Duodenal mucosa (tissue), 2 donors: ENCODE measurements around the gene CNTNAP2.

Experiments used
- H3K27ac ChIP-seq: one replicate; pipeline ENCODE4 v1.7.0; 2013; ENCODE audit warnings: low read depth, low read length
- H3K27me3 ChIP-seq, 2 donors: one replicate each; pipeline ENCODE4 v1.7.0; 2013; ENCODE audit warnings: low read length in 2 of 2, control low read depth in 1 of 2; ENCODE audit not compliant: insufficient read depth in 2 of 2, control insufficient read depth in 1 of 2
- H3K36me3 ChIP-seq, 2 donors: one replicate each; pipeline ENCODE4 v1.7.0; 2013; ENCODE audit warnings: low read length in 2 of 2, control low read depth in 1 of 2; ENCODE audit not compliant: insufficient read depth in 2 of 2, control insufficient read depth in 1 of 2
- H3K4me1 ChIP-seq, 2 donors: one replicate each; pipeline ENCODE4 v1.7.0; 2013; ENCODE audit warnings: low read length in 2 of 2, control low read depth in 1 of 2; ENCODE audit not compliant: insufficient read depth in 2 of 2, control insufficient read depth in 1 of 2
- H3K4me3 ChIP-seq, 2 donors: one replicate each; pipeline ENCODE4 v1.7.0; 2013; ENCODE audit warnings: low read length in 2 of 2, low read depth in 1 of 2
- H3K9ac ChIP-seq, 2 donors: one replicate each; pipeline ENCODE4 v1.7.0; 2013; ENCODE audit warnings: low read length in 2 of 2, low read depth in 1 of 2
- H3K9me3 ChIP-seq, 2 donors: one replicate each; pipeline ENCODE4 v1.7.0; 2013; ENCODE audit warnings: low read length in 2 of 2, control low read depth in 1 of 2; ENCODE audit not compliant: control insufficient read depth in 1 of 2

CNTNAP2 gene

DNA sequence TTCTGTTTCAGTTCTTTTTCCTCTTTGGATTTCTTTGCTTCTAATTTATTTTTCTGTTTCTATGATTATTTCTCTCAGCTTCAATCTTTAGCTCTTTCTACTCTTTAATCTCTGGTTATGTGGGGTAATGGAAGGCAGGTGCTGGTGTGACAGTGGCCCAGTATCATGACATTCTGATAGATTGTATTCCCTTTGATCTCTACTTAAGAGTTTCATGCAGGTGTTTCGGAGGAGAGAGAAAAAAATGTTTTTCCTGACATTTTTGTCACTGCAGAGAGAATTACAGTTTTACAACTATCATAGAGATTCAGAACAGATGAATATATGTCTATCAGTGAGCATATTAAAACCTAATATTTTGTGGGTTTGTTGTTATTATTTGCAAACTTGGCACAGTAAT is 524.9 kb downstream of the CNTNAP2 start:
- H3K27ac ChIP-seq, result no peak overlapping the region
- no peaks in the 10 kb centered on the region for H3K4me1 ChIP-seq
- H3K27me3 ChIP-seq, result no peaks in the 10 kb centered on the region
- H3K9me3 ChIP-seq, result peaks cover 0 to 4% of the 10 kb centered on the region in 2 donors
- H3K9ac ChIP-seq, result no peak overlapping the region
- no peaks in the 10 kb centered on the region for H3K36me3 ChIP-seq
- H3K4me3 ChIP-seq, result no peak overlapping the region

DNA sequence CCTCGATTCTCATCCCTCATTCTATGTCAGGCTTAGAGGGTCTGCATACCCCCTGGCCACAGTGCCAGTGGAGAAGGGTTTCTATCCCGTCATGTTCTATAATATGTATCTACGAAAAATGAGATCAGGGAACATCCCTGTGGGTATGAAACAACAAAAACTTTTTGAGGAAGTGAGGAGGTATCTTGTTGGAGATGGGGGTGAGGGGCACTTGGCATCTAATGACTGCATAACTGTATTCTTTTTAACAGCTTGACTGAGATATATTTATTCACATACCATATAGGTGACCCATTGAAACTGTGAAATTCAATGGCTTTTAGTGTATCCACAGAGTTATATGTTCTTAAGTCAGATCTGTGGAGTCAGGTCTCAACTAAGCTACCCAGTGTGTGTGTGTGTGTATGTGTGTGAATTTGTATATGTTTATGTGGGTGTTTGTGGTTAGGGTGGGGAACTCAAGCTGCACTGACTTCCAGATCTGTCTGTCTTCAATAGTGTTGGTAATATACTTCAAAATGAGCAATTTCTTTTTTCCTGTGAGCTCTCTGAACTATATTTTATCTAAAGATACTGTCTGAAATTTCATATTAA is 528.9 kb downstream of the CNTNAP2 start:
- Histone ChIP-seq H3K36me3 (no peaks in the 10 kb centered on the region), H3K9ac (no peak overlapping the region), H3K27ac (no peak overlapping the region), H3K4me3 (no peak overlapping the region), H3K27me3 (no peaks in the 10 kb centered on the region), H3K4me1 (no peaks in the 10 kb centered on the region), H3K9me3 (peaks cover 0 to 4% of the 10 kb centered on the region in 2 donors)

DNA sequence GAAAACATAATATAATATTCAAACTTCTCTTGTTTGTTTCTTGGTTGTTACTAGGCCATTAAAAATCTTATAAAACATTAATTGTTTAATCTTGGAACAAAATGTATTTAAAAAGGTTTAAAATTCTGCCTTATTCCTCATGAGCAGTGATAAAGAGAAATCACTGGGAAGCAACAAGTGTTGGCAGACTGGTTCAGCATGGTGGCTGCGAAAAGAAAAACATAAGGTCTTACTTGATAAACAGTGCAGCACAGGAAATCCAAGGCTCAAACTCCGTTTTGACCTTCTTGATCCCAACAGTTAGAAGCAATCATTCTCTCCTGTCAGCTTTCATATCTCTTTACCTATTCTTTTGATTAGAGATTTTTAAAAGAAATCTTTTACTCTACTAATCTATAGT is 530.8 kb downstream of the CNTNAP2 start:
- Histone ChIP-seq H3K4me3 (no peak overlapping the region), H3K4me1 (no peaks in the 10 kb centered on the region), H3K27me3 (no peaks in the 10 kb centered on the region), H3K36me3 (no peaks in the 10 kb centered on the region), H3K9me3 (peaks cover 0 to 4% of the 10 kb centered on the region in 2 donors), H3K9ac (no peak overlapping the region), H3K27ac (no peak overlapping the region)

DNA sequence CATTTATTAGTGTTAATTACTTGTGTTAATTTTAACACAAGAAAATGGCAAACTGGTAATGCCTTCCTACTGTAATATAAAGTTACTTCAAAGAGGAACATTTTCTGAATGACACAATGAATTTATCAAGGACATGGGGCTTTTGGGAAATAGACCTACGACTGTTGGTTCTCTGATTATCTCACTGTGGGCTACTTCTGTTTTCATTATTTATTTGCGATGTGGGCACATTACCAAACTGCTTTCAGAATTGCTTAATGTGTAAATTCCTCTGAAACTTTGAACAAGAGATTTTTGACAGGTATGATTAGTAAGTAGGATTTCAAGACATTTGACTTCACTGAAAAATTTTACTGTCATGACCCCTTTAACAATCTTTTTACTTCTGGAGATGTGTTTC is 535.6 kb downstream of the CNTNAP2 start:
- Histone ChIP-seq H3K4me3 (no peak overlapping the region), H3K9me3 (no peaks in the 10 kb centered on the region), H3K36me3 (no peaks in the 10 kb centered on the region), H3K9ac (no peak overlapping the region), H3K27me3 (no peaks in the 10 kb centered on the region), H3K27ac (no peak overlapping the region), H3K4me1 (no peaks in the 10 kb centered on the region)

DNA sequence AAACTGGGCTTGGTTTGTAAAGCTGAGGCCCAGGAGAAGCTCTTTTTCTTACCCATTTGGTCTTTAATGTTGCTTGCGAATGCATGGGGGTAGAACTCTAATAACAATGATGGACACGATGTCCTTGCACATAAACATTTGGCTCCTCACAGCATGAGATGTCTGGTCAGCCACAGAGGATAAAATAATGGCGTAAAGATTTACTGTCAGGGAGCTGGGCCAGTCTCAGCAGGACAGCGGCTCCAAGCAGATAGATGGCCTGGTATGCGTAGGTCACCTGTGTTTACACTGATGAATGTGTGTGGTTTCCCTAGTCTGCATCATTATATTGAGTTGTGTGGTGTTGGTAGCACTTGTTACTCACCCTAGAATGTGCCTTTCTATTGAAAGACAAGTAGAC is 537.4 kb downstream of the CNTNAP2 start:
- Histone ChIP-seq H3K9me3 (no peaks in the 10 kb centered on the region), H3K4me3 (no peak overlapping the region), H3K9ac (no peak overlapping the region), H3K27ac (no peak overlapping the region), H3K36me3 (no peaks in the 10 kb centered on the region), H3K4me1 (no peaks in the 10 kb centered on the region), H3K27me3 (no peaks in the 10 kb centered on the region)

DNA sequence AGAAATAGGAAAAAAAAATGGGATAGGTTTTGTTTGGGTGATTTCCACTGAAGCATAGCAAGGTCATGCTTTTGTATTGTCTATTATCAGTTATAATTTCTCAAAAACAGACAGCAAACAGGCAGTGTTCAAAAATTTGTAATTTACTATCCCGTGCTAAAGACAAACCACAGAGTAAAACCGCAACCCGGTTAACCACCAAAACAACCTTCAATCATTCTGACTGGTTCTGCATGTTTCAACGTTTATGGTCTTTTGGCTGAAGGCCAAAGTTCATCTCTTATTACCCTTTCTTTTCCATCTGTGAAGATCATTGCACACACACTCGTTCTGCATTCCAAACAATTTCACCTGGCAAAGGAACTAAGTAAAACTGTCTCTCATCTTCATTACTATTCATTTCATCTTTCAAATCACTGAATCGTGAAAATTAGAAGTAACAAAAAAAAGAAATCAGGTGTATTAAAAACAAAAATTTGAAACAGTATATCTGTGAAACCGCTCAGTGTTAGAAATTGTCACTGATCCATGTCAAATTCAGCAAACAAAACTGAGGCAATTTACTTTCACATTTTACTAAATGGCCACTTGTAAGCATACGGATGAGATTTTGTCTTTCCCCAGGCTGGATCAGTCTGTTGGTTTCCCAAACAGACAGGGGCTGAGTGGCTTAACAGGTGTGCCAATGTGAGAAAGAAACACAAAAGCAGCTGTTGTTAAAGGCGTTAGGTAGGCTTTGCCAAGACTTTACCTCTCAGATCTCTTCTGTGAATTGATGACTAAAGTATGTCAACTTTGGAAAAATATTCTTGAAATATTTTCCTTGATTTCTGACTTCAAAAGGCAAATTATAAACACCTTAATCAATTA is 539.6 kb downstream of the CNTNAP2 start:
- no peaks in the 10 kb centered on the region for H3K4me1 ChIP-seq
- no peaks in the 10 kb centered on the region for H3K9me3 ChIP-seq
- no peaks in the 10 kb centered on the region for H3K36me3 ChIP-seq
- no peaks in the 10 kb centered on the region for H3K27me3 ChIP-seq
- H3K4me3 ChIP-seq, result no peak overlapping the region
- H3K9ac ChIP-seq, result no peak overlapping the region
- H3K27ac ChIP-seq, result no peak overlapping the region

DNA sequence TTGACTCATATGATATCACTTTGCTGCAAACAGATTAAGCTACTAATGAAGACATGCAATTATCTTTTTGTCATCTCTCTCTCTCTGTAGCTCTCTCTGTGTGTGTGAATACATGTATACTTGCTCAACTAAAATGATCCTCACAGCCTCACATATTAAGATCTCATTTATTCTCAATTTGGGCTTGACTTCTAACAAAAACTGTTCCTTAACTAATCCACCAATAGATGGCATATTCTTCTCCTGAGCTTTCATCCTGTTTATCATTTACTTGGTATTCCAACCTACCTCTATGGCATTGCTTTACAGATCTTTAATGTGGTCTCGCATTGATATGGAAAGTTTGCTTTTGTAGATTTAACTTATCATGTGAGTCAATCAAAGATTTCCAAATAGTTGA is 540.4 kb downstream of the CNTNAP2 start:
- Histone ChIP-seq H3K9ac (no peak overlapping the region), H3K4me1 (no peaks in the 10 kb centered on the region), H3K27ac (no peak overlapping the region), H3K27me3 (no peaks in the 10 kb centered on the region), H3K36me3 (no peaks in the 10 kb centered on the region), H3K9me3 (no peaks in the 10 kb centered on the region), H3K4me3 (no peak overlapping the region)

DNA sequence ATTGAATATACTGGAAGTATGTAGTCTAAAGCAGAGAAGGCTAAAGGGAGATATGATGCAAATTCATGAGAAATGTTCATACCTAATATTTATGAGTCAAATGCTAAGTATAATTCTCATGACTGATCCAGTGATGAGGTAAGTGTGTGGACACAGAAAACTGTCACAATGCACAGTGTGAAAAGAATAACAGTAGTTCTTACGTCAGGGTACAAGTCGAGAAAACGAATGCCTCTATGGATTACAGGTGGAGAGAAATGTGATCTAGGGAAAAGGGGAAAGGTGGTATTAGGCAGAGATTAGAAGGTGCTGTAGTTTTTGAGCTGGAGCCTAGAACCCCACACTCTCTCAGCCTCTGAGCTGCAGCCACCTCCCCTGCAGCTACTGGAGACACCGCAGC is 542.0 kb downstream of the CNTNAP2 start:
- Histone ChIP-seq H3K27me3 (no peaks in the 10 kb centered on the region), H3K9ac (no peak overlapping the region), H3K4me3 (no peak overlapping the region), H3K36me3 (no peaks in the 10 kb centered on the region), H3K9me3 (no peaks in the 10 kb centered on the region), H3K4me1 (no peaks in the 10 kb centered on the region), H3K27ac (no peak overlapping the region)

DNA sequence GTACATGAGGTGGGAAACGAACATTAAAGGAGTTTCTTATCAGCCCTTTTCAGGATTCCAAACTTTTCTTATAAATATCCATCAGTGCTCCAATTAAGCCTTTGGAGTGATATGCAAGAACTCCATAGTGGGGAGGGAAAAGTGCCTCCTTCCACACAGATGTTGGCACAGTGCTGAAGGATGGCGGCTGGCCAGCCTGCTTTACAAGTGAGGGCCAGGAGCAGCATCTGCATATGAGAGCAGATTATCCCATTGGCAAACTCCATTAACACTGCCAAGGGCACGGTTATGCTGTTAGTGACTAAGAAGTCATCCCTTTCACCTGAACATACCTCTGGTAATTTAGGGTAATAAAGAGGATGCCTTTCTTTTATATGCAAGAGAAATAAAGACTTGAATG is 543.1 kb downstream of the CNTNAP2 start:
- no peaks in the 10 kb centered on the region for H3K4me1 ChIP-seq
- H3K9me3 ChIP-seq, result no peaks in the 10 kb centered on the region
- H3K9ac ChIP-seq, result no peak overlapping the region
- no peaks in the 10 kb centered on the region for H3K27me3 ChIP-seq
- no peak overlapping the region for H3K27ac ChIP-seq
- no peak overlapping the region for H3K4me3 ChIP-seq
- no peaks in the 10 kb centered on the region for H3K36me3 ChIP-seq

DNA sequence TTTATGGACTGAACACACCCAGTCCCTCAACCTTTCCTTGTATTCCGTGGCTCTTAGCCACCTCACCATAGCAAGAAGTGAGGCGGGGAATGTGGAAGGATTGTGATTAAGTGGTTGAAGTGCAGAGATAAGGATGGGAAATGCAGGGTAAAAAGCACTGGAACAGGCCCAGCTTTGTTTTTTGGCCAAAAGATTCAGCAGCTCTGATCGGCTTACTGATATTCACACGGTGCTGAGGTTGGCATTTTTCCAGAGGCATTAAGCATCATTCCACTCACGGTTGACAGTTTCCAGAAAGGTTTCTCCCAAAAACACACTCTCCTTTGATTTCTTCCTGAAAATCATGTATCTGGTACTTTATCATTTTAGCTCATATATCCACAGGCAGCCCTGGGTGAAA is 544.2 kb downstream of the CNTNAP2 start:
- Histone ChIP-seq H3K9me3 (no peaks in the 10 kb centered on the region), H3K36me3 (no peaks in the 10 kb centered on the region), H3K4me3 (no peak overlapping the region), H3K27ac (no peak overlapping the region), H3K9ac (no peak overlapping the region), H3K27me3 (no peaks in the 10 kb centered on the region), H3K4me1 (no peaks in the 10 kb centered on the region)
